Measurements from ENCODE around the gene PLPP1. TPM values are rescaled to one million over a fixed set of nuclear protein-coding genes. Genes with fewer than 3 reads are reported as not detected.
"Not testable (repeated sequence)": the region's sequence is repeated elsewhere in the genome, so short reads cannot be mapped to it uniquely, and the experiment has no call there.

Gene PLPP1
- total and polyA plus RNA-seq, 2 donors = 14.6 to 32.5 TPM

GRCh38 chr5:55503917-55504316, 30.8 kb downstream of the PLPP1 start:
- not testable (repeated sequence) for H3K36me3 ChIP-seq (ENCODE audit: control insufficient read depth in 2 of 2, insufficient read depth in 2 of 2, low read length in 1 of 2); H3K4me1 ChIP-seq (ENCODE audit: control insufficient read depth in 2 of 2, insufficient read depth in 2 of 2, low read length in 2 of 2); H3K9me3 ChIP-seq (ENCODE audit: control insufficient read depth in 2 of 2, insufficient read depth in 1 of 2, low read length in 1 of 2); DNase-seq (ENCODE audit: low read depth in 6 of 9, low spot score in 9 of 9); H3K27ac ChIP-seq (ENCODE audit: low read depth in 1 of 2, low read length in 1 of 2); H3K4me3 ChIP-seq (ENCODE audit: low read length in 2 of 2); H3K27me3 ChIP-seq (ENCODE audit: control insufficient read depth in 2 of 2, insufficient read depth in 1 of 2, low read length in 1 of 2)
- 98% methylated on average over 7 of the region's 7 CpGs for WGBS

- Histone ChIP-seq H3K4me3 (ENCODE audit: low read length in 2 of 2) (no peak overlapping the region), H3K27me3 (ENCODE audit: control insufficient read depth in 2 of 2, insufficient read depth in 1 of 2, low read length in 1 of 2) (no peaks in the 10 kb centered on the region), H3K9me3 (ENCODE audit: control insufficient read depth in 2 of 2, insufficient read depth in 1 of 2, low read length in 1 of 2) (no peaks in the 10 kb centered on the region), H3K27ac (ENCODE audit: low read depth in 1 of 2, low read length in 1 of 2) (no peak overlapping the region), H3K4me1 (ENCODE audit: control insufficient read depth in 2 of 2, insufficient read depth in 2 of 2, low read length in 2 of 2) (no peaks in the 10 kb centered on the region), H3K36me3 (ENCODE audit: control insufficient read depth in 2 of 2, insufficient read depth in 2 of 2, low read length in 1 of 2) (no peaks in the 10 kb centered on the region)
- DNase-seq (ENCODE audit: low read depth in 6 of 9, low spot score in 9 of 9) = no peak
- 92% methylated on average over 3 of the region's 3 CpGs for WGBS
These were observed 32.0 kb downstream of the PLPP1 start for GRCh38 chr5:55502759-55503158.

- Histone ChIP-seq H3K27ac (ENCODE audit: low read depth in 1 of 2, low read length in 1 of 2) (no peak overlapping the region), H3K4me1 (ENCODE audit: control insufficient read depth in 2 of 2, insufficient read depth in 2 of 2, low read length in 2 of 2) (no peaks in the 10 kb centered on the region), H3K27me3 (ENCODE audit: control insufficient read depth in 2 of 2, insufficient read depth in 1 of 2, low read length in 1 of 2) (no peaks in the 10 kb centered on the region), H3K36me3 (ENCODE audit: control insufficient read depth in 2 of 2, insufficient read depth in 2 of 2, low read length in 1 of 2) (no peaks in the 10 kb centered on the region), H3K9me3 (ENCODE audit: control insufficient read depth in 2 of 2, insufficient read depth in 1 of 2, low read length in 1 of 2) (no peaks in the 10 kb centered on the region), H3K4me3 (ENCODE audit: low read length in 2 of 2) (no peak overlapping the region)
- no peak for DNase-seq (ENCODE audit: low read depth in 6 of 9, low spot score in 9 of 9)
- WGBS = 94% methylated on average over 2 of the region's 2 CpGs
These were observed 36.3 kb downstream of the PLPP1 start for GRCh38 chr5:55498457-55498856.

- Histone ChIP-seq H3K27ac (ENCODE audit: low read depth in 1 of 2, low read length in 1 of 2) (no peak overlapping the region), H3K27me3 (ENCODE audit: control insufficient read depth in 2 of 2, insufficient read depth in 1 of 2, low read length in 1 of 2) (no peaks in the 10 kb centered on the region), H3K4me1 (ENCODE audit: control insufficient read depth in 2 of 2, insufficient read depth in 2 of 2, low read length in 2 of 2) (no peaks in the 10 kb centered on the region), H3K4me3 (ENCODE audit: low read length in 2 of 2) (no peak overlapping the region), H3K9me3 (ENCODE audit: control insufficient read depth in 2 of 2, insufficient read depth in 1 of 2, low read length in 1 of 2) (no peaks in the 10 kb centered on the region), H3K36me3 (ENCODE audit: control insufficient read depth in 2 of 2, insufficient read depth in 2 of 2, low read length in 1 of 2) (no peaks in the 10 kb centered on the region)
- DNase-seq (ENCODE audit: low read depth in 6 of 9, low spot score in 9 of 9) = no peak
These were observed 37.1 kb downstream of the PLPP1 start for GRCh38 chr5:55497712-55498111.

GRCh38 chr5:55495216-55495615, 39.5 kb downstream of the PLPP1 start:
- H3K4me1 ChIP-seq (ENCODE audit: control insufficient read depth in 2 of 2, insufficient read depth in 2 of 2, low read length in 2 of 2) = no peaks in the 10 kb centered on the region
- no peaks in the 10 kb centered on the region for H3K9me3 ChIP-seq (ENCODE audit: control insufficient read depth in 2 of 2, insufficient read depth in 1 of 2, low read length in 1 of 2)
- H3K36me3 ChIP-seq (ENCODE audit: control insufficient read depth in 2 of 2, insufficient read depth in 2 of 2, low read length in 1 of 2) = no peaks in the 10 kb centered on the region
- H3K27me3 ChIP-seq (ENCODE audit: control insufficient read depth in 2 of 2, insufficient read depth in 1 of 2, low read length in 1 of 2) = no peaks in the 10 kb centered on the region
- no peak overlapping the region for H3K4me3 ChIP-seq (ENCODE audit: low read length in 2 of 2)
- no peak for DNase-seq (ENCODE audit: low read depth in 6 of 9, low spot score in 9 of 9)
- 94% methylated on average over 1 of the region's 1 CpG for WGBS
- no peak overlapping the region for H3K27ac ChIP-seq (ENCODE audit: low read depth in 1 of 2, low read length in 1 of 2)

- no peak overlapping the region for H3K27ac ChIP-seq (ENCODE audit: low read depth in 1 of 2, low read length in 1 of 2)
- DNase-seq (ENCODE audit: low read depth in 6 of 9, low spot score in 9 of 9) = no peak
- no peaks in the 10 kb centered on the region for H3K27me3 ChIP-seq (ENCODE audit: control insufficient read depth in 2 of 2, insufficient read depth in 1 of 2, low read length in 1 of 2)
- no peaks in the 10 kb centered on the region for H3K36me3 ChIP-seq (ENCODE audit: control insufficient read depth in 2 of 2, insufficient read depth in 2 of 2, low read length in 1 of 2)
- WGBS = 95% methylated on average over 2 of the region's 2 CpGs
- H3K9me3 ChIP-seq (ENCODE audit: control insufficient read depth in 2 of 2, insufficient read depth in 1 of 2, low read length in 1 of 2) = no peaks in the 10 kb centered on the region
- no peaks in the 10 kb centered on the region for H3K4me1 ChIP-seq (ENCODE audit: control insufficient read depth in 2 of 2, insufficient read depth in 2 of 2, low read length in 2 of 2)
- H3K4me3 ChIP-seq (ENCODE audit: low read length in 2 of 2) = no peak overlapping the region
These were observed 42.3 kb downstream of the PLPP1 start for GRCh38 chr5:55492449-55492848.

GRCh38 chr5:55485073-55485472, 49.7 kb downstream of the PLPP1 start:
- Histone ChIP-seq H3K4me1 (ENCODE audit: control insufficient read depth in 2 of 2, insufficient read depth in 2 of 2, low read length in 2 of 2) (no peaks in the 10 kb centered on the region), H3K27ac (ENCODE audit: low read depth in 1 of 2, low read length in 1 of 2) (no peak overlapping the region), H3K4me3 (ENCODE audit: low read length in 2 of 2) (no peak overlapping the region), H3K9me3 (ENCODE audit: control insufficient read depth in 2 of 2, insufficient read depth in 1 of 2, low read length in 1 of 2) (no peaks in the 10 kb centered on the region), H3K27me3 (ENCODE audit: control insufficient read depth in 2 of 2, insufficient read depth in 1 of 2, low read length in 1 of 2) (no peaks in the 10 kb centered on the region), H3K36me3 (ENCODE audit: control insufficient read depth in 2 of 2, insufficient read depth in 2 of 2, low read length in 1 of 2) (no peaks in the 10 kb centered on the region)
- no peak for DNase-seq (ENCODE audit: low read depth in 6 of 9, low spot score in 9 of 9)
- 96% methylated on average over 3 of the region's 3 CpGs for WGBS

GRCh38 chr5:55484531-55484930, 50.2 kb downstream of the PLPP1 start:
- Histone ChIP-seq H3K4me1 (ENCODE audit: control insufficient read depth in 2 of 2, insufficient read depth in 2 of 2, low read length in 2 of 2) (no peaks in the 10 kb centered on the region), H3K27me3 (ENCODE audit: control insufficient read depth in 2 of 2, insufficient read depth in 1 of 2, low read length in 1 of 2) (no peaks in the 10 kb centered on the region), H3K27ac (ENCODE audit: low read depth in 1 of 2, low read length in 1 of 2) (no peak overlapping the region), H3K36me3 (ENCODE audit: control insufficient read depth in 2 of 2, insufficient read depth in 2 of 2, low read length in 1 of 2) (no peaks in the 10 kb centered on the region), H3K9me3 (ENCODE audit: control insufficient read depth in 2 of 2, insufficient read depth in 1 of 2, low read length in 1 of 2) (no peaks in the 10 kb centered on the region), H3K4me3 (ENCODE audit: low read length in 2 of 2) (no peak overlapping the region)
- 100% methylated on average over 1 of the region's 1 CpG for WGBS
- no peak for DNase-seq (ENCODE audit: low read depth in 6 of 9, low spot score in 9 of 9)

- Histone ChIP-seq H3K4me3 (ENCODE audit: low read length in 2 of 2) (no peak overlapping the region), H3K36me3 (ENCODE audit: control insufficient read depth in 2 of 2, insufficient read depth in 2 of 2, low read length in 1 of 2) (no peaks in the 10 kb centered on the region), H3K27me3 (ENCODE audit: control insufficient read depth in 2 of 2, insufficient read depth in 1 of 2, low read length in 1 of 2) (no peaks in the 10 kb centered on the region), H3K4me1 (ENCODE audit: control insufficient read depth in 2 of 2, insufficient read depth in 2 of 2, low read length in 2 of 2) (no peaks in the 10 kb centered on the region), H3K27ac (ENCODE audit: low read depth in 1 of 2, low read length in 1 of 2) (no peak overlapping the region), H3K9me3 (ENCODE audit: control insufficient read depth in 2 of 2, insufficient read depth in 1 of 2, low read length in 1 of 2) (no peaks in the 10 kb centered on the region)
- no peak for DNase-seq (ENCODE audit: low read depth in 6 of 9, low spot score in 9 of 9)
- WGBS = 95% methylated on average over 3 of the region's 3 CpGs
These were observed 50.9 kb downstream of the PLPP1 start for GRCh38 chr5:55483885-55484284.

GRCh38 chr5:55481293-55481855, 53.4 kb downstream of the PLPP1 start:
- H3K36me3 ChIP-seq (ENCODE audit: control insufficient read depth in 2 of 2, insufficient read depth in 2 of 2, low read length in 1 of 2) = no peaks in the 10 kb centered on the region
- no peak overlapping the region for H3K4me3 ChIP-seq (ENCODE audit: low read length in 2 of 2)
- H3K9me3 ChIP-seq (ENCODE audit: control insufficient read depth in 2 of 2, insufficient read depth in 1 of 2, low read length in 1 of 2) = no peaks in the 10 kb centered on the region
- H3K27ac ChIP-seq (ENCODE audit: low read depth in 1 of 2, low read length in 1 of 2) = no peak overlapping the region
- no peak for DNase-seq (ENCODE audit: low read depth in 6 of 9, low spot score in 9 of 9)
- no peaks in the 10 kb centered on the region for H3K4me1 ChIP-seq (ENCODE audit: control insufficient read depth in 2 of 2, insufficient read depth in 2 of 2, low read length in 2 of 2)
- 98% methylated on average over 3 of the region's 3 CpGs for WGBS
- H3K27me3 ChIP-seq (ENCODE audit: control insufficient read depth in 2 of 2, insufficient read depth in 1 of 2, low read length in 1 of 2) = no peaks in the 10 kb centered on the region
